Spleen (tissue), 7 donors: ENCODE results near the gene RAB12.

Experiments used
- CTCF ChIP-seq, 11 experiments: fragments of 200-600 bp in 7 of 11; fragments of 450-650 bp in 4 of 11; sonication (generic) in 4 of 11; IDR thresholded peaks in 8 of 11; conservative IDR thresholded peaks in 3 of 11; 1 replicate in 7 of 11; 2 replicates in 4 of 11; pipeline versions ENCODE4 v1.4.0 to v1.8.0; 2016 to 2021; ENCODE audit warnings: antibody characterized with exemption in 11 of 11, inconsistent platforms in 4 of 11, mild to moderate bottlenecking in 1 of 11
- POLR2A ChIP-seq, 3 donors: fragments of 450-650 bp; IDR thresholded peaks; one replicate each; pipeline ENCODE4 v1.5.1; 2017; ENCODE audit warnings: antibody characterized with exemption in 3 of 3, mild to moderate bottlenecking in 1 of 3
- POLR2AphosphoS5 ChIP-seq, 3 donors: sonication (generic); formaldehyde crosslinking; IDR thresholded peaks; one replicate each; pipeline ENCODE4 v1.5.1; 2017; ENCODE audit warnings: antibody characterized with exemption in 3 of 3
- donor health status: DM: no; HTN: no; CAD: no; lungs with moderate emphysema.
- donor health status: DM: no; HTN: no; CAD: no.
- donor health status: DM: no; HTN: no; CAD: no.

GRCh38 chr18:8615397-8616027, 6.3 kb downstream of the RAB12 start:
- no peak for TF ChIP-seq CTCF (IDR thresholded peaks at IDR 0.05 in 8 of 11, conservative IDR thresholded peaks at IDR 0.05 in 3 of 11)
- no peak for TF ChIP-seq POLR2A (IDR thresholded peaks at IDR 0.05)
- no peak for TF ChIP-seq POLR2AphosphoS5 (IDR thresholded peaks at IDR 0.05)
